H1 (cell line): ENCODE measurements around the gene APH1A. TPM values are rescaled to one million over a fixed set of nuclear protein-coding genes. Genes with fewer than 3 reads are reported as not detected.

ENCODE experiments used
- CTCF ChIA-PET: fragments of 300-600 bp; sonication (Branson Sonifier 250); formaldehyde crosslinking; loops from one replicate; lab custom pipeline; 2021; ENCODE audit not compliant: partially characterized antibody; lab: Charles Lee
- POLR2A ChIA-PET: fragments of 300-600 bp; sonication (Branson Sonifier 250); formaldehyde crosslinking; loops from one replicate; lab custom pipeline; 2021; ENCODE audit warnings: inconsistent platforms; ENCODE audit not compliant: partially characterized antibody; lab: Charles Lee
- DNase-seq, 2 experiments: peaks; one replicate each; pipeline versions ENCODE4 v3.0.0 to v3.0.0-alpha.2; 2010 to 2022; ENCODE audit warnings: low spot score in 2 of 2, low read depth in 1 of 2, mixed read lengths in 1 of 2
- FAIRE-seq: peaks from 2 replicates; lab custom pipeline; 2011; peaks lifted over from hg19 to GRCh38; lab: Jason Lieb, UNC
- H2AFZ ChIP-seq: 2 replicates; pipeline ENCODE4 v1.8.1; 2012; ENCODE audit warnings: low read length, inconsistent platforms
- H2AK5ac ChIP-seq: 2 replicates; pipeline ENCODE4 v1.6.1; 2013; ENCODE audit warnings: low read depth, low read length
- H2BK120ac ChIP-seq: replicated peaks from 2 replicates; pipeline ENCODE3; 2013; ENCODE audit warnings: low read depth, low read length, inconsistent platforms
- H2BK12ac ChIP-seq: 2 replicates; pipeline ENCODE4 v1.6.1; 2013; ENCODE audit warnings: low read depth, low read length
- H2BK15ac ChIP-seq: 2 replicates; pipeline ENCODE4 v1.6.1; 2013; ENCODE audit warnings: low read length
- H2BK20ac ChIP-seq: 2 replicates; pipeline ENCODE4 v1.6.1; 2013; ENCODE audit warnings: low read length
- H2BK5ac ChIP-seq: 2 replicates; pipeline ENCODE4 v1.6.1; 2013; ENCODE audit warnings: low read depth, low read length
- H3K14ac ChIP-seq: 2 replicates; pipeline ENCODE4 v1.6.1; 2013; ENCODE audit warnings: inconsistent platforms; ENCODE audit not compliant: insufficient read length
- H3K18ac ChIP-seq: 2 replicates; pipeline ENCODE4 v1.6.1; 2013; ENCODE audit warnings: low read length; ENCODE audit errors: extremely low read depth
- H3K23ac ChIP-seq: 2 replicates; pipeline ENCODE4 v1.6.1; 2013; ENCODE audit warnings: inconsistent platforms; ENCODE audit not compliant: insufficient read length
- H3K23me2 ChIP-seq: 2 replicates; pipeline ENCODE4 v1.6.1; 2013; ENCODE audit warnings: low read depth, low read length
- H3K27ac ChIP-seq: 2 replicates; pipeline ENCODE4 v1.6.1; 2011; ENCODE audit warnings: low read depth, low read length, inconsistent platforms
- H3K27me3 ChIP-seq, 4 experiments: replicated peaks in 1 of 4; 1 replicate in 1 of 4; 2 replicates in 3 of 4; pipeline versions ENCODE4 v1.6.1 to v1.8.1; 2011 to 2013; ENCODE audit warnings: low read length in 3 of 4, mild to moderate bottlenecking in 3 of 4, inconsistent platforms in 2 of 4, mixed read lengths in 2 of 4, moderate library complexity in 1 of 4; ENCODE audit not compliant: control insufficient read depth in 3 of 4, insufficient read depth in 3 of 4; ENCODE audit errors: extremely low read depth in 1 of 4
- H3K36me3 ChIP-seq, 4 experiments: 2 replicates each; pipeline versions ENCODE4 v1.6.1 to v1.8.1; 2011 to 2013; ENCODE audit warnings: mild to moderate bottlenecking in 4 of 4, low read length in 3 of 4, moderate library complexity in 2 of 4, control low read depth in 1 of 4, inconsistent platforms in 1 of 4; ENCODE audit not compliant: insufficient read depth in 4 of 4, control insufficient read depth in 2 of 4
- H3K4ac ChIP-seq: replicated peaks from 2 replicates; pipeline ENCODE3; 2013; ENCODE audit warnings: low read length, low read depth, mixed read lengths, inconsistent platforms; ENCODE audit not compliant: insufficient read length
- H3K4me1 ChIP-seq, 4 experiments: replicated peaks in 1 of 4; 1 replicate in 1 of 4; 2 replicates in 3 of 4; pipeline versions ENCODE4 v1.6.1 to v1.8.1; 2011 to 2013; ENCODE audit warnings: low read length in 3 of 4, inconsistent platforms in 2 of 4, mixed read lengths in 1 of 4; ENCODE audit not compliant: insufficient read depth in 4 of 4, control insufficient read depth in 3 of 4
- H3K4me2 ChIP-seq, 2 experiments: 2 replicates each; pipeline versions ENCODE4 v1.6.1 to v1.8.1; 2011 to 2013; ENCODE audit warnings: low read depth in 2 of 2, low read length in 2 of 2, control low read depth in 1 of 2, inconsistent platforms in 1 of 2, mild to moderate bottlenecking in 1 of 2; ENCODE audit not compliant: insufficient read depth in 1 of 2
- H3K4me3 ChIP-seq, 4 experiments: fragments of 200-600, 300-600 bp in 1 of 4; sonication (generic), shearing (Covaris generic), sonication (Bioruptor Twin) in 1 of 4; 2 replicates each; pipeline versions ENCODE4 v1.5.1 to v1.8.1; 2011 to 2016; ENCODE audit warnings: low read length in 4 of 4, low read depth in 3 of 4, control low read depth in 2 of 4, inconsistent platforms in 2 of 4, mild to moderate bottlenecking in 2 of 4, mixed read lengths in 1 of 4, moderate library complexity in 1 of 4; ENCODE audit not compliant: insufficient read depth in 2 of 4; ENCODE audit errors: extremely low read depth in 1 of 4
- H3K56ac ChIP-seq: replicated peaks from 2 replicates; pipeline ENCODE3; 2013; ENCODE audit warnings: low read depth, mild to moderate bottlenecking, mixed read lengths, low read length, inconsistent platforms; ENCODE audit not compliant: insufficient read length
- H3K79me1 ChIP-seq: 2 replicates; pipeline ENCODE4 v1.6.1; 2013; ENCODE audit warnings: low read depth, low read length, control low read depth
- H3K79me2 ChIP-seq, 2 experiments: 2 replicates each; pipeline versions ENCODE4 v1.6.1 to v1.8.1; 2012 to 2013; ENCODE audit warnings: low read length in 2 of 2, mild to moderate bottlenecking in 2 of 2, inconsistent platforms in 1 of 2; ENCODE audit not compliant: insufficient read depth in 2 of 2, control insufficient read depth in 1 of 2
- H3K9ac ChIP-seq, 4 experiments: replicated peaks in 1 of 4; 1 replicate in 1 of 4; 2 replicates in 3 of 4; pipeline versions ENCODE4 v1.6.1 to v1.8.1; 2011 to 2013; ENCODE audit warnings: low read depth in 3 of 4, low read length in 3 of 4, control low read depth in 2 of 4, mild to moderate bottlenecking in 2 of 4, moderate library complexity in 2 of 4, inconsistent platforms in 1 of 4; ENCODE audit errors: extremely low read depth in 1 of 4
- H3K9me3 ChIP-seq, 2 experiments: 2 replicates each; pipeline versions ENCODE4 v1.6.1 to v1.8.1; 2012 to 2013; ENCODE audit warnings: mild to moderate bottlenecking in 2 of 2, moderate library complexity in 2 of 2, control low read depth in 1 of 2, inconsistent platforms in 1 of 2, low read depth in 1 of 2, low read length in 1 of 2, mixed read lengths in 1 of 2; ENCODE audit not compliant: insufficient read depth in 2 of 2
- H4K20me1 ChIP-seq, 2 experiments: replicated peaks in 1 of 2; 2 replicates each; pipeline versions ENCODE3 to v1.8.1; 2011 to 2013; ENCODE audit warnings: inconsistent platforms in 2 of 2, low read length in 2 of 2, mild to moderate bottlenecking in 1 of 2; ENCODE audit not compliant: insufficient read depth in 2 of 2, control insufficient read depth in 1 of 2
- H4K5ac ChIP-seq: 2 replicates; pipeline ENCODE4 v1.6.1; 2013; ENCODE audit warnings: low read length, low read depth, mixed read lengths, inconsistent platforms; ENCODE audit not compliant: insufficient read length
- H4K8ac ChIP-seq: 2 replicates; pipeline ENCODE4 v1.8.0; 2013; ENCODE audit warnings: mild to moderate bottlenecking, moderate library complexity, low read length, inconsistent platforms; ENCODE audit not compliant: insufficient read depth; ENCODE audit errors: extremely low read depth
- H4K91ac ChIP-seq: replicated peaks from 2 replicates; pipeline ENCODE3; 2013; ENCODE audit warnings: low read length, mixed read lengths, inconsistent platforms; ENCODE audit not compliant: insufficient read length
- EP300 ChIP-seq, 2 experiments: IDR thresholded peaks; 1 replicate in 1 of 2; 2 replicates in 1 of 2; pipeline ENCODE4 v1.6.1; 2011 to 2012; ENCODE audit warnings: low read depth in 2 of 2, low read length in 2 of 2, mild to moderate bottlenecking in 2 of 2, borderline replicate concordance in 1 of 2, inconsistent platforms in 1 of 2, moderate library complexity in 1 of 2
- GTF2F1 ChIP-seq: IDR thresholded peaks from 2 replicates; pipeline ENCODE4 v1.6.1; 2012; ENCODE audit warnings: low read depth, low read length, improper control_type of control experiment, borderline replicate concordance
- KDM4A ChIP-seq: IDR thresholded peaks from one replicate; pipeline ENCODE4 v1.7.1; 2012; ENCODE audit warnings: low read depth, mild to moderate bottlenecking, moderate library complexity, low read length, inconsistent platforms; ENCODE audit not compliant: severe bottlenecking
- RFX5 ChIP-seq: IDR thresholded peaks from 2 replicates; pipeline ENCODE4 v1.6.1; 2011; ENCODE audit warnings: low read depth, low read length, improper control_type of control experiment, borderline replicate concordance
- SAP30 ChIP-seq: fragments of 300-600 bp; sonication (generic); IDR thresholded peaks from 2 replicates; pipeline ENCODE4 v1.7.1; 2012; ENCODE audit warnings: low read length, moderate library complexity, mild to moderate bottlenecking, inconsistent platforms; ENCODE audit not compliant: insufficient read depth, insufficient replicate concordance
- TAF1 ChIP-seq: IDR thresholded peaks from 2 replicates; pipeline ENCODE4 v1.6.1; 2011; ENCODE audit warnings: mild to moderate bottlenecking, low read depth, low read length
- TEAD4 ChIP-seq: IDR thresholded peaks from 2 replicates; pipeline ENCODE4 v1.6.1; 2012; ENCODE audit warnings: low read depth, low read length, inconsistent platforms, mixed read lengths
- YY1 ChIP-seq: IDR thresholded peaks from 2 replicates; pipeline ENCODE4 v1.6.1; 2011; ENCODE audit warnings: low read depth, mild to moderate bottlenecking, low read length
- WGBS, 2 experiments: shearing (Covaris generic) in 1 of 2; methylation state at CpG; one replicate each; pipeline versions ENCODE4 v1.1.6 to v1.1.7; 2013 to 2015; ENCODE audit warnings: low lambda C conversion rate in 2 of 2, mixed read lengths in 2 of 2, inconsistent platforms in 1 of 2, low coverage in 1 of 2, missing lambda C conversion rate in 1 of 2; ENCODE audit not compliant: insufficient replicate concordance in 2 of 2, insufficient coverage in 1 of 2, insufficient read length in 1 of 2; ENCODE audit errors: extremely low coverage in 1 of 2, missing lambda C conversion rate in 1 of 2; 5-methylcytosine and 5-hydroxymethylcytosine counted together
- polyA plus RNA-seq, 7 experiments: library from polyadenylated mRNA; depleted of rRNA in 3 of 7; stranded (reverse) in 5 of 7; unstranded in 2 of 7; fragments of >200 nt in 5 of 7; fragments of 200-250 nt in 2 of 7; gene quantifications; 1 replicate in 5 of 7; 2 replicates in 1 of 7; 4 replicates in 1 of 7; pipeline versions ENCODE4 v1.2.1 to v1.2.3, GENCODE V29; 2011 to 2013; ENCODE audit warnings: missing spikeins in 2 of 7, mixed read lengths in 2 of 7
- total RNA-seq: library from RNA; stranded (reverse); fragmentation: NEBNext Ultra II Directional; extraction: Animal tissue kit (Norgen Biotek cat#: 25700); gene quantifications from 2 replicates; pipeline ENCODE4 v1.2.1, GENCODE V29; 2021
- TF ChIP-seq, protein P1 (sequence below): IDR thresholded peaks from 2 replicates; pipeline ENCODE4 v1.6.1; 2012; ENCODE audit warnings: inconsistent platforms

APH1A gene
- total and polyA plus RNA-seq, 2 of the 8 experiments (the other 6 are each of a cell fraction or from before 2014, with no cell fraction given): 111 to 183 TPM

DNA sequence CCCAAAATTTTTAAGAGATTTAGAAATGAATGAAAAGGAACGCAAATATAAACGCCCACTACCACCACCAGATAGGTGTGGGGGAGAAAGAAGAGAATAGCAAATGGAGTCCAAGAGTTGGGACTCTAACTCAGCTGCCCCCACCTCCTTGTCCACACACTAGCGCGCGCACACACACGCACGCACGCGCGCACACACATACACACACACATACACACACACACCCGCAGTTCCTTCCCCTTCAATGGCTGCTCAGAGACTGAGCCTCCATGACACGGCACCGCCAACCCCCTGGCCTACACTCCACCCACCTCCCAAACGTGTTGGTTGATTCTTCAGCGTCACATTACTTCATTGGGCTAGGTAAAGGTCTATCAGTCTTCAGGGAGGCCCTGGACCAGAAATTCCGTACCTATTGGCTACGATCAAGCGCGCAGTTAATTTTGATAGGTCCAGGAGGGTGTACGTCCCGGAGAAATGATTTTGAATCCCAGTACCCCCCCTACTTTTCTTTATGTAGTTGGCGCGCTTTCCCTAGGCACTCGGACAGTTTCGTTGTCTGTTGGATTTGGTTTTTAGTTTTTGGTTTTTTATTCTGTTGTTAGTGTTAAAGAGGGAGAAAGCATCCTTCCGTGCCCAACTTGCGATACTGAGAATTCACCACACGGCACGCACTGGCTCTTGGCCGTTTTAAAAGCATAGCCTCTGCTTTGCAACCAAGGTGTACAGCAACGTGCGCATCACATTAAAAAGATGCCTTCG is 32.8 kb downstream of the APH1A start, which contains the start of gene ANP32E:
Gene ANP32E, minus strand, starts transcription at position 261 of the 762 bp plus-strand sequence. CDS start 326 bp downstream, outside the sequence.
- H2BK12ac ChIP-seq: peak within 1 kb of the TSS; percentile 95
- H4K8ac ChIP-seq: peak within 1 kb of the TSS; percentile 92
- H4K20me1 ChIP-seq: peaks cover 0 to 2% of the 10 kb centered on the region in 2 experiments
- peak within 1 kb of the TSS; percentile 97 for H3K27ac ChIP-seq
- H2BK20ac ChIP-seq: no peak within 1 kb of the TSS
- peak within 1 kb of the TSS; percentile 84 to 99 (median 98) for H3K4me3 ChIP-seq
- peaks cover 0 to 3% (median 0%) of the 10 kb centered on the region in 4 experiments; a peak in 1 of 8 replicates for H3K36me3 ChIP-seq
- peaks cover 22 to 47% of the 10 kb centered on the region in 2 experiments for H3K79me2 ChIP-seq
- peak within 1 kb of the TSS; percentile 57 for H3K56ac ChIP-seq
- peak within 1 kb of the TSS; percentile 77 to 86 for H3K4me2 ChIP-seq
- CTCF ChIA-PET: interaction anchor here (1.1 to 1.6 kb wide), 4 partner anchors 16 to 297 kb away, joined by 3 to 7 read pairs (median 4); no protein-coding TSS in a partner anchor
- peak within 1 kb of the TSS; percentile 86 for H4K5ac ChIP-seq
- no peaks in the 10 kb centered on the region for H3K9me3 ChIP-seq
- peak within 1 kb of the TSS; percentile 96 for H3K18ac ChIP-seq
- peaks cover 0 to 6% (median 2%) of the 10 kb centered on the region in 4 experiments; a peak in 5 of 7 replicates for H3K4me1 ChIP-seq
- POLR2A ChIA-PET: interaction anchor here (0.7 to 5.6 kb wide), 29 partner anchors 10 to 394 kb away, joined by 3 to 61 read pairs (median 4); partner anchors contain the start of genes APH1A, C1orf54, CA14 and ENSA
- peak within 1 kb of the TSS; percentile 98 for H2BK5ac ChIP-seq
- H2BK120ac ChIP-seq: peak within 1 kb of the TSS; percentile 30
- no peaks in the 10 kb centered on the region for H3K27me3 ChIP-seq
- H3K9ac ChIP-seq: peak within 1 kb of the TSS; percentile 93 to 99 (median 95)
- WGBS, 2 experiments: 2% methylated on average over 33 of the region's 33 CpGs; no CpG with 5 or more reads in 1 of the 2 experiments
- no peak within 1 kb of the TSS; the same call in 1 of the 2 replicates for H2BK15ac ChIP-seq
- no peaks in the 10 kb centered on the region; the same call in 1 of the 2 replicates for H3K79me1 ChIP-seq
- DNase-seq: peak; percentile 88 to 94
- peak within 1 kb of the TSS; percentile 96 for H4K91ac ChIP-seq
- no peak within 1 kb of the TSS for H3K23ac ChIP-seq
- H3K23me2 ChIP-seq: peaks cover 10% of the 10 kb centered on the region
- H2AFZ ChIP-seq: 0 out of 2 replicates have a peak within 1 kb of the TSS, but pooled peaks have one; percentile 9
- H3K14ac ChIP-seq: peak within 1 kb of the TSS; percentile 90
- peak within 1 kb of the TSS; percentile 78 for H2AK5ac ChIP-seq
- peak within 1 kb of the TSS; percentile 97 for H3K4ac ChIP-seq
- FAIRE-seq: peak; percentile 78
- TF ChIP-seq KDM4A (peak; percentile 13), EP300 (IDR thresholded peaks at IDR 0.05; ENCODE audit: borderline replicate concordance in 1 of 2, low read depth in 2 of 2, low read length in 2 of 2) (no peak), SAP30 (peak; percentile 22), GTF2F1 (peak; percentile 71), TAF1 (peak; percentile 100), RFX5 (0 out of 2 replicates have a peak, but pooled peaks have one; percentile 22), YY1 (peak; percentile 90), TEAD4 (peak; percentile 52; the same call in 1 of the 2 replicates)
- TF ChIP-seq, protein P1, sequence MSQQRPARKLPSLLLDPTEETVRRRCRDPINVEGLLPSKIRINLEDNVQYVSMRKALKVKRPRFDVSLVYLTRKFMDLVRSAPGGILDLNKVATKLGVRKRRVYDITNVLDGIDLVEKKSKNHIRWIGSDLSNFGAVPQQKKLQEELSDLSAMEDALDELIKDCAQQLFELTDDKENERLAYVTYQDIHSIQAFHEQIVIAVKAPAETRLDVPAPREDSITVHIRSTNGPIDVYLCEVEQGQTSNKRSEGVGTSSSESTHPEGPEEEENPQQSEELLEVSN: peak; percentile 32; the same call in 1 of the 2 replicates
